Astrocyte of the cerebellum (primary cell): ENCODE measurements around the gene RABL2B.

ENCODE experiments used
- DNase-seq: peaks from one replicate; pipeline ENCODE4 v3.0.0-alpha.2; 2011; ENCODE audit warnings: low read depth
- H3K4me3 ChIP-seq: 2 replicates; pipeline ENCODE4 v1.5.1; 2011; ENCODE audit warnings: mild to moderate bottlenecking, low read depth, low read length, moderate library complexity
- CTCF ChIP-seq: IDR thresholded peaks from 2 replicates; pipeline ENCODE4 v1.5.1; 2012; ENCODE audit warnings: low read length, low read depth, moderate library complexity, mild to moderate bottlenecking; ENCODE audit errors: missing control alignments
- in situ Hi-C: cut with HindIII; loops from 2 replicates; pipeline ENCODE4 v1.10.0; 2017; ENCODE audit warnings: low sequenced_read_pairs

RABL2B gene

GRCh38 chr22:50721257-50721844 is 62.1 kb downstream of the RABL2B start:
- no peak overlapping the region for H3K4me3 ChIP-seq
- no peak for DNase-seq
- in situ Hi-C loops = no loop called here
- no peak for TF ChIP-seq CTCF

GRCh38 chr22:50720301-50721256 is 62.9 kb downstream of the RABL2B start:
- in situ Hi-C loops = no loop called here
- no peak overlapping the region for H3K4me3 ChIP-seq
- no peak for TF ChIP-seq CTCF
- DNase-seq = no peak

- no peak for TF ChIP-seq CTCF
- no peak for DNase-seq
- in situ Hi-C loops = no loop called here
- no peak overlapping the region for H3K4me3 ChIP-seq
Observed at GRCh38 chr22:50719814-50720300, 63.6 kb downstream of the RABL2B start.

- no peak for DNase-seq
- in situ Hi-C loops = no loop called here
- no peak overlapping the region for H3K4me3 ChIP-seq
- TF ChIP-seq CTCF = no peak
Observed at GRCh38 chr22:50718352-50718709, 65.1 kb downstream of the RABL2B start.

- no peak for DNase-seq
- in situ Hi-C loops = no loop called here
- no peak overlapping the region for H3K4me3 ChIP-seq
- no peak for TF ChIP-seq CTCF
Observed at GRCh38 chr22:50717709-50718351, 65.6 kb downstream of the RABL2B start.
